Fibroblast of villous mesenchyme (primary cell): ENCODE results near the gene NCAPD2. TPM values are rescaled to one million over a fixed set of nuclear protein-coding genes. Genes with fewer than 3 reads are reported as not detected.
"Not testable (repeated sequence)": the region's sequence is repeated elsewhere in the genome, so short reads cannot be mapped to it uniquely, and the experiment has no call there.

Experiments
- DNase-seq: peaks from one replicate; pipeline ENCODE4 v3.0.0-alpha.2; 2010; ENCODE audit warnings: low read depth
- H3K4me3 ChIP-seq: 2 replicates; pipeline ENCODE4 v1.5.1; 2011; ENCODE audit warnings: low read depth, mild to moderate bottlenecking, low read length
- total RNA-seq: library from RNA; depleted of rRNA; stranded (reverse); fragments of >200 nt; gene quantifications from 2 replicates; pipeline ENCODE4 v1.2.3, GENCODE V29; 2012
- TF ChIP-seq, protein P1 (sequence below): IDR thresholded peaks from 2 replicates; pipeline ENCODE4 v1.5.1; 2012; ENCODE audit warnings: low read depth, mild to moderate bottlenecking, low read length; ENCODE audit not compliant: insufficient read depth

The NCAPD2 gene
- total RNA-seq, 1 donor, result 52.7 TPM

DNA sequence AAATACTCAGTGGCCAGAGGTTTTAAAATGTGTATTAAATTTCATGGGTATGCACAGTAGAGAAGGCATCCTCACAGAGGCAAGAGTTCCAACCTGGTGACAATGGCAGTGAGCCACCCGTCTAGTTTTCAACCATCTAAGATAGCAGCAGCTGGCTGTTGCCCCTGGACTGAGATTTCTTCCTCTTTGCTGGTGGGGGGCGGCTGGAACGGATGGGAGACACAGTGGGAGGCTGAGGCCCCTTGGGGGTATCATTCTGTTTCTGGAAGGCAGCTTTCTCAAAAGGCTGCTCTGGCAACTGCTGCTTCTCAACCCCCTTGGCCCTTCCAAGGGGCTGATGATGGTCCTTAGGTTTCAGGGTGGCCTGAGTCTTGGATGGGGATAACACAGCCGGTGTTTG lies 63.0 kb downstream of the NCAPD2 start:
- TF ChIP-seq, protein P1, sequence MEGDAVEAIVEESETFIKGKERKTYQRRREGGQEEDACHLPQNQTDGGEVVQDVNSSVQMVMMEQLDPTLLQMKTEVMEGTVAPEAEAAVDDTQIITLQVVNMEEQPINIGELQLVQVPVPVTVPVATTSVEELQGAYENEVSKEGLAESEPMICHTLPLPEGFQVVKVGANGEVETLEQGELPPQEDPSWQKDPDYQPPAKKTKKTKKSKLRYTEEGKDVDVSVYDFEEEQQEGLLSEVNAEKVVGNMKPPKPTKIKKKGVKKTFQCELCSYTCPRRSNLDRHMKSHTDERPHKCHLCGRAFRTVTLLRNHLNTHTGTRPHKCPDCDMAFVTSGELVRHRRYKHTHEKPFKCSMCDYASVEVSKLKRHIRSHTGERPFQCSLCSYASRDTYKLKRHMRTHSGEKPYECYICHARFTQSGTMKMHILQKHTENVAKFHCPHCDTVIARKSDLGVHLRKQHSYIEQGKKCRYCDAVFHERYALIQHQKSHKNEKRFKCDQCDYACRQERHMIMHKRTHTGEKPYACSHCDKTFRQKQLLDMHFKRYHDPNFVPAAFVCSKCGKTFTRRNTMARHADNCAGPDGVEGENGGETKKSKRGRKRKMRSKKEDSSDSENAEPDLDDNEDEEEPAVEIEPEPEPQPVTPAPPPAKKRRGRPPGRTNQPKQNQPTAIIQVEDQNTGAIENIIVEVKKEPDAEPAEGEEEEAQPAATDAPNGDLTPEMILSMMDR, result no peak
- no peak overlapping the region for H3K4me3 ChIP-seq
- DNase-seq, result no peak

DNA sequence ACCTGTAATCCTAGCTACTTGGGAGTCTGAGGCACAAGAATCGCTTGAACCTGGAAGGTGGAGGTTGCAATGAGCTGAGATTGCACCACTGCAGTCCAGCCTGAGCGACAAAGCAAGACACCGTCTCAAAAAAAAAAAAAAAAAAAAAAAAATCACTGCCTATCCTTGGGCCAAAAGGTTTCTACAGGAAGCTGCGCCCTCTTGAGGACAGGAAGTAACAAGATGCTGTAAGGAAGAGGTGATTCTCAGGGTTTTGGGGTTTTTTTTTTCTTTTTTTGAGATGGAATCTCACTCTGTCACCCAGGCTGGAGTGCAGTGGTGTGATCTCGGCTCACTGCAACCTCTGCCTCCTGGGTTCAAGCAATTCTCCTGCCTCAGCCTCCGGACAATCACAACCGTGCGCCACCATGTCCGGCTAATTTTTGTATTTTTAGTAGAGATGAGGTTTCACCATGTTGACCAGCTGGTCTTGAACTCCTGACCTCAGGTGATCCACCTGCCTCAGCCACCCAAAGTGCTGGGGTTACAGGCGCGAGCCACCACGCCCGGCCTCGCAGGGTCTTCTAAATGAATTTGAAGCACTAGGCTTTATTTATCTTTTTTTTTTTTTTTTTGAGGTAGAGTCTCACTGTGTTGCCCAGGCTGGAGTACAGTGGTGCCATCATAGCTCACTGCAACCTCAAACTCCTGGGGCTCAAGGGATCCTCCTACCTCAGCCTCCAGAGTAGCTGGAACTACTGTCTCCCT lies 64.3 kb downstream of the NCAPD2 start:
- DNase-seq, result peak; percentile 76
- not testable (repeated sequence) for H3K4me3 ChIP-seq
- TF ChIP-seq, protein P1, result peak; percentile 60

DNA sequence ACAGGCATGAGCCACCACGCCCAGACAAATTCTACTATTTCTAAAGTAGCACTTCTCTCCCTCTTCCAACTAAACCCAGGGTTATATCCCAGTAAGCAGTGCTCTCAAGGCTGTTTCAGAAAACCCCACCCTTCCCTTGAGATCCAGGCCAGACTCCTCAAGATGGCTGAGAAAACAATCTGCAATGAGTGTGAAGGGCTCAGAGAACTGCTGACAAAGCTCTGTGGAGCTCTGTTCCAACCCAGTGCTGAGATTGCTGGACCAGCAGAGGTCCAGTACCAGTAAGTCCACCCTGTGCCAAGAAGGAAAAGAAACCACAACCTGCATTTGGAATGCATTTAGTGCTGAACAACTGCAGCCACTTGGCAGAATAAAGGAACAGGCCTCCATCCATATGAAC lies 65.6 kb downstream of the NCAPD2 start:
- TF ChIP-seq, protein P1, result no peak
- no peak for DNase-seq
- H3K4me3 ChIP-seq, result no peak overlapping the region

DNA sequence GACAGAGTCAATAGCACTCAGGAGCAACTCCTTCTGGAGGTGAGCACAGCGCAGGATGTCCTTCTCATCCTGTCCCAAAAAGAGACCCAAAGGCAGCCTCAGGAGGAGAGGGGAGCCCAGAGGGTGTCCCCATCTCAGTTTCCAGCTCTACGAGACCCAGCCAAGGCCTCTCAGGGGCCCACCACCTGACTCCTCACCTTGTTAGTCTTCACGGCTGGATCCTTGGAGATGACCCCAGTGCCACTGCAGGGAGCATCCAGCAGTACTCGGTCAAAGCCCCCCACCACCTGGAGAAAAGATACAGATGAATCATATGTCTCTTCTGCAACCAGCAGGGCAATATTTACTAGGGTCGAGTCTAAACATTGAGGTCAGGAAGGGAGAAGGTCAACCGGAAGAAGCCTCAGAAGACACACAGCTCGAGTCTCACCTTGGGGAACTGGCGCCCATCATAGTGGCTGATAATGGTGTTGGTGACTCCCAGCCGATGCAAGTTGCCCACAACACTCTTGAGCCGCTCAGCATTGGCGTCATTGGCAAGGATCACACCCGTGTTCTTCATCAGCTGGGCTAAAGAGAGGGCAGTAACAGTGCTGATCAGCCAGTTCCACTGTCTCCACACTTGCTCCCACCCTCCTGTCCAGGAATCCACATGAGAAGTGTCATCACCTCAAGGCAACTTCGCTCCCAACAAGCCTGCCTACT lies 66.8 kb downstream of the NCAPD2 start:
- TF ChIP-seq, protein P1, result no peak
- no peak overlapping the region for H3K4me3 ChIP-seq
- DNase-seq, result no peak

DNA sequence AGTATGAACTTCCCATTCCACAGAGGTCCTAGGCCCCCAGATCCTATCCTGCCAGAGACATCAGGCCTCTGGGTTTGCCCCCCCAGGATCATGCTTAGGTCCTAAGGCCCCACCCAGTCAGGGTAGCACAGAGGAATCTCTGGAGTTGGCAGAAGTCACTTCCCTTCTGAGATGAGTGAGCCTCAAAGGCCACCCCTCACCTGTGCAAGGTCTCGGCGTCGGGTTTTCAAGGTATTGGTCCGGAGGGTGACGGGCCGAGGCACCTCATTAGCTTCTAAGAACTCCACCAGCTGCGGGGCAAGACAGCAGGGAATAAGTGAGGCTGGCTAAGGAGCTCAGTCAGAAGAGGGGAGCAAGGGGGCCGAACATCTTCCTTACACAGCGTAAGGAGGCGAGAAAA lies 69.0 kb downstream of the NCAPD2 start:
- no peak for DNase-seq
- TF ChIP-seq, protein P1, result no peak

DNA sequence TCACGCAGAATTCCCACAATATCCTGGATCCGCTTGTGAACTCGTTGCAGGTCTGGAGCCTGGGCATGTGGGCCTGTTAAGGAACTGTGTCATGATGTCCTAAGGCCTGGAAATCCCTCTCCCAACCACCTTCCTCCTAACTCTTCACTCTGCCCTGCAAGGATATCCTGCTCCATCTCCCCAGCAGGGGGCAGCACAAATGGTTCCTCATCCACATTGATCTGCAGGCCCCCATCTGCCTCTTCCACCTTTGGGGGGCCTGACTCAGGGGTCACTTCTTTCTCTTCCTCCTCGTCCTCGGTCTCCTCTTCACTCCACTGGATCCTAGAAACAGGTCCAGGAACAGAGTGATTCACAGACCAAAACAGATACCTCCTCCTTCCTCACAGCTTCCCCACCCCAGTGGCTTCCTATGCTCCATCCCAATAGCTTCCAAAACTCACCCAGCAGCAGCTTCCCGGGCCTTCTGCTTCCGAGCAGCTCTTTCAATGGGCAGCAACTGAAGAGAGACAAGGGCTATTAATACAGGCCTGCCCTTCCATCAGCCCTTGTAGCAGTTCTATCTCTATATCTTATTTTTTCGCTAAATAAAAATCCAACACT lies 69.6 kb downstream of the NCAPD2 start:
- no peak overlapping the region for H3K4me3 ChIP-seq
- no peak for DNase-seq
- TF ChIP-seq, protein P1, result peak; percentile 84

More for the DNA sequence above, 69.0 kb downstream of the NCAPD2 start:
- H3K4me3 ChIP-seq, result no peak overlapping the region
